HG03457 (cell line): ENCODE results near the gene GALNT14.
"Not testable (repeated sequence)": the region's sequence is repeated elsewhere in the genome, so short reads cannot be mapped to it uniquely, and the experiment has no call there.

Experiments
- ATAC-seq: cut with Tn5 transposase; IDR thresholded peaks from one replicate; pipeline ENCODE4 v1.9.1; 2021; ENCODE audit warnings: moderate number of reproducible peaks; ENCODE audit not compliant: unreplicated experiment

The GALNT14 gene, protein sequence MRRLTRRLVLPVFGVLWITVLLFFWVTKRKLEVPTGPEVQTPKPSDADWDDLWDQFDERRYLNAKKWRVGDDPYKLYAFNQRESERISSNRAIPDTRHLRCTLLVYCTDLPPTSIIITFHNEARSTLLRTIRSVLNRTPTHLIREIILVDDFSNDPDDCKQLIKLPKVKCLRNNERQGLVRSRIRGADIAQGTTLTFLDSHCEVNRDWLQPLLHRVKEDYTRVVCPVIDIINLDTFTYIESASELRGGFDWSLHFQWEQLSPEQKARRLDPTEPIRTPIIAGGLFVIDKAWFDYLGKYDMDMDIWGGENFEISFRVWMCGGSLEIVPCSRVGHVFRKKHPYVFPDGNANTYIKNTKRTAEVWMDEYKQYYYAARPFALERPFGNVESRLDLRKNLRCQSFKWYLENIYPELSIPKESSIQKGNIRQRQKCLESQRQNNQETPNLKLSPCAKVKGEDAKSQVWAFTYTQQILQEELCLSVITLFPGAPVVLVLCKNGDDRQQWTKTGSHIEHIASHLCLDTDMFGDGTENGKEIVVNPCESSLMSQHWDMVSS

DNA sequence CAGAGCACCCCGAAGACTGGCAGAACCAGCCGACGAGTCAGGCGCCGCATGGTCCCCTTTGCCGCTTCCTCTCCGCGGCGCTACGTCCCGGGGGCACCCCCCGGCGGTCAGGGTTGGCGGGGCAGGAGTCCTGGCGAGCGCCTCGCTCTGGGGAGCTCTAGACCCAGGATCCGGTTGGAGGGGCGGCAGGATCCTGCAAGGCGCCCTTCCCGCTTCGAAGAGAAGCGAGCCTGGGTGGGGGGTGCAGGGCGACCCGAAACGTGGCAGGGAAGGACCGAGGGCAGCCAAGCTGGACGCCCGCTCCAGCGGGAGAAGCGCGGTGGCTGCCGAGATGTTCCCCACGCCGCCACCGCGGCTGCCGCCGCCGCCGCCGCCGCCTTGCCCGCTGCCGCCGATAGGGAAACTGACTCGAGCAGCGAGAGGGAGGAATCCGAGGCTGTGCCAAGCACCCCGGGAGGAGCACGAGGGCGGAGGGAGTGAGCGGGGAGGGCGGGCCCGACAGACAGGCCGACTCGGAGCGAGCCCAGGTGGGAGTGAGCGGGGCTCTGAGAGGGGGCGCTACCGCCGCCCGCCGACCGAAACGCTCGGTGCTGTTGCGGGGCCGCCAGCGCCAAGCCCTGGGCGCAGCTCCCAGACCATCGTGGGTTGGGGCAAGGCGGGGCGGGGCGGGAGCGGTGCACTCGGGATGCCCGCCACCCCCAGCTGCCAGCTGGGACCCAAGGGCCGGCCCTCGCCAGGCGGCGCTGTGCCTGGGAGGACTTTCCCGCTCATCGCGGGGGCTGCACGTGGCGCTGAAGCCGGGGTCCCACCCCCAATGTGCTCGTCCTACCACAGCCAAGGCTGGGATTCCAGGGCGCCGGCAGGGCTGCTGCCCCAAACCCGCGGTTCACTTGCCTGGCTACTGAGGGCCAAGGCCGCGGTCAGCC is at the start of gene GALNT14:
Gene GALNT14 (minus strand): TSS at position 404 of the 926 bp plus-strand sequence. CDS start 354 bp downstream, at position 50.
- no peak for ATAC-seq

DNA sequence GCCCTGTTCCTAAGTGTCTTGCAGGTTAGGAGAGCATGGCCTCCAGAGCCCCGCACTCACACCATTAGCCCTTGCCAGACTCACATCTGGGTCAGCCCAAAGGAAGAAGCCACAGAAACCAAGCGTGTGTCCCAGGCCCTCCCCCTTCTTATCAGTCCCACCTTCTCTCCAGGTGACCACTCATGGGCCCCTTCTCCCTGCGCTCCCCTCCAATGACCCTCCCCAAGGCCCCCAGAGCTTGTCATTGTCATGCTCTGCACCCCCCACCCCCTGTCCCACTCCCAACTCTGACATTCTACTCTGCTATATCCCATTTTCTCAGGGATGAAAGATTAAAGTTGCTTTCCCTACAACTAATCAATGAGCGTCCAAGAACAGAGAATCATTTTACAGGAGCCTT is 48.9 kb upstream of the GALNT14 start:
- no peak for ATAC-seq

DNA sequence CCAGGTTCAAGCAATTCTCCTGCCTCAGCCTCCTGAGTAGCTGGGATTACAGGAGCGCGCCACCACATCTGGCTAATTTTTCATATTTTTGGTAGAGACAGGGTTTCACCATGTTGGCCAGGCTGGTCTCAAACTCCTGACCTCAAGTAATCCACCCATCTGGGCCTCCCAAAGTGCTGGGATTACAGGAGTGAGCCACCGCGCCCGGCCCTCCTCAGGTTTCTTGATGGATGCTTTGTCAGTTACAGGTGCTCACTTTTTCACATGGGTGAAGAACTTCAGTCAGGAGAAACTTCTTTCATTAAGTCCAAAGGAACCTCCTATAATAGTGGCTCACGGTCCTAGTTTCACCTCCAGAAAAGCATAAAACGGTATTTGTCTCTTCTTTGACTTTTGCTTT is 45.7 kb upstream of the GALNT14 start:
- ATAC-seq = not testable (repeated sequence)

DNA sequence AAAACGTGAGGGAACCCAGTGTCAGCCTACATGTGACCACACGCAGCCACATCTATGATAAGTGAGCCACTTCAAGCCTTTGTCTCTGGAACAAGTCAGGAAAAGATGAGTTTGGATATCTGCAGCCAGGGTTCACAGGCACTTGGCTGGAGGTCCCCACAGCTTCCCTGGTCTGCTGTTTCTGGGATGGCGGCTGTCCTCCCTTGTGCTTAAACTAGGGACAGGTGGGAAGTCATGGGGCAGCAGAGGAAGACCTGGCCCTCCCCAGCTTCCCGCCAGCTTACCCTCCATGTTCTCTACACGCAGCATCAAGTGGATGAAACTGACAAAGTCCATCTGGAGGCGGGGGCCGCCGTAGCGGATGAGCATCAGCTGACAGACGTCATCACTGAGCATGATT is 38.5 kb upstream of the GALNT14 start:
- ATAC-seq = no peak

DNA sequence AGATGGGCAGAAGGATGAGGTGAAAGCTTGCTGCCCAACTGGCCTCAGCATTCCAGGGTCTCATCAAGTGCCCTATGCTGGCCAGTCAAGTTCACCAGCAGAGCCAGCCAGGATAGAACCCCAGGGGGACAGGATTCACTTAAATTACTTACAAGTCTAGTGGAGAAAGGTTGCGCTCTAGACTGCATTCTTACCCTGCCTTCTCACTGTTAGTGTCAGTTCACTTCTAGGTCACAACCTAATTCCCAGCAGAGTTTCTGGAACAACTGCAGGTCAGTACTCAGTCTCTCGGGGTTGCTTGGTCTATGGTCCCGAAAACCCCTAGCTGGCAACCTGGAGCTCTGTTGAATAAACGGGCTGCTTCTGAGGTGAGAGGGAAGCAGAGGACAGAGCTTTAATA is 32.9 kb upstream of the GALNT14 start:
- ATAC-seq = no peak

DNA sequence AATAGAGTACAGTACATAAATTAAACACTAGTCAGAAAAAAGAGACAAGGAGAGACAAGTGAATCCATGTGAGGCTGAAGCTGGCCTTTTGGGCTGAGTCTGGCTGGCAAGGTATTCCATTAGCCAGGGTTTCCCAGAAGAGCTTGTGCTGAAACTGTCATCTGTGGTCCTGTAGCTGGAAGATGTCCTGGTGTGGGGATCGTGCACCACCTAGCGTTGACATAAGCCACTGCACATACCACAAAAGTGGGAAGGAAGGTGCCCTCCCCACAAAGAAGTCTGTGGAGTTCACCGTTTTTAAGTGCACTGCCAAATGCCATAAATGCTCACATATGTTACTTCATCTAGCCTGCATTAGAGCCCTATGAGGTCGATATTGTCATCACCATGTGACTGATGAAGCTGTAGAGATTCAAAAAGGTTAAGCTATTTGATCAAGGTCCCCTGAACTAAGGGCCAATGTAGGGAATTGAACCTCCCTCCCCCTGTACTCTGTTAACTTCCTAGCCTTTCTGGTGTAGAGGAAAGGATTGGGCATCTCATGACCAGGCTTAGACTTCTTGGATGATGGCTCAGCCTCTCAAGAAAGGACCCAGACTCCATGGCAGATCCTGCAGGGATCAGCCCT is 31.9 kb upstream of the GALNT14 start:
- ATAC-seq = peak; percentile 59

DNA sequence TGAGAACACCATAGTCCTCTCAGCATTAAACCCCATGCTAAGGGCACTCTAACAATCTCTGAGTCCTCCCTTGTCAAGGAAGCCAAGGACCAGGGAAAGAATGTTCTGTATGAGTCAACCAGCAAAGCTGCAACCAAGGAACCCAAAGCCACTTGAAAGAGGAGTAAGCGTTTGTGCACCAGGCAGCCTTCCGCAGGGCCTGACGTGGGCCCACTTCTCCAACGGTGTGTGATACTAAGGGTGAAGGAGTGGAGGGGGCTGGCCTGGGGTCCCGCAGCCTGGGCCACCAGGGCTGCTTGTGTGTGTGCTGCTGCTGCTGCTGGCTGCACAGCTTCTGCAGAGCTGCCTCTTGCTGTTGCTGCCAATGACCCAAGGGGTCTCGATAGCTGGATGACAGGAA is 30.1 kb upstream of the GALNT14 start:
- no peak for ATAC-seq

DNA sequence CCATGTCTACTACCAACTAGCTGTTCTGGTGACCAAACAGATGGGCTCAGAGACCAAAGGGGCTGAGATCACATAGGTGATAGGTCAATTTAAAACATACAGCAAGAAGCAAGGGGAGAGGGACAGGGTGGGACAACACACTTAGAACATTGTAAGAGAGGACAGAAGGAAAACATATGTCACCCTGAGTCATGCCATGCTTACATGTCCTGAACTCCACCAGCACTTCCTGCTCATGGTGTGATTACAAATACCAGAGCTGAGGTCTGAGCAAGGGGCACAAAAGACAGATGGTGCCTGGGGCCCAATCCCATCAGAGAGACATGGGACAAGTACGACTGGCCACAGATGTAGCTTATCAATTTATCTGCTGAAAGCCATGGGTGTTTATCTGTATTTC is 28.7 kb upstream of the GALNT14 start:
- no peak for ATAC-seq

DNA sequence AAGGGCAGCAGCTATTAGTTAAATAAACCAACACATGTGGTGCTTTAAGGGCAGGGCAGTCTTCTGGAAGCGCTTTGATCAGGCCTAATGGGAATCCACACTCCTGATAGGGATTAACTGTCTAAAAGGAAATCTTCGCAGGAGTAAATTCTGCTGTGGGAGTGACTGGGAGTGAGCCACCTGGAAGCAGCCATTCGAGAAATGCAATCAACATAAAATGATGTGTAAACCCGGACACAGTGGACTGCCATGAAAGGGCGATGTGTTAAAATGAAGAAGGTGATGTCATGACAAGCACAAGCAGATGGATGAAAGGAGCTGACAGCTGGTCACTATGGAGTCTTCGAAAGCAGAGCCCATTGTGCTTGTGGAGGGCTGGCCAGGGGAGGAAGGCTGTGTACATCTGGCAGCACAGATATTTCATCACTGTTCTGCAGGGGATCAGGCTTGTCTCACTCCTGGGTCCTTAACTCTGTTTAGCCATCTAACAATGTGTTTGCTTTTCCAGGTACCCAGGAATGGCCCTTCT is 24.8 kb upstream of the GALNT14 start:
- ATAC-seq = no peak

DNA sequence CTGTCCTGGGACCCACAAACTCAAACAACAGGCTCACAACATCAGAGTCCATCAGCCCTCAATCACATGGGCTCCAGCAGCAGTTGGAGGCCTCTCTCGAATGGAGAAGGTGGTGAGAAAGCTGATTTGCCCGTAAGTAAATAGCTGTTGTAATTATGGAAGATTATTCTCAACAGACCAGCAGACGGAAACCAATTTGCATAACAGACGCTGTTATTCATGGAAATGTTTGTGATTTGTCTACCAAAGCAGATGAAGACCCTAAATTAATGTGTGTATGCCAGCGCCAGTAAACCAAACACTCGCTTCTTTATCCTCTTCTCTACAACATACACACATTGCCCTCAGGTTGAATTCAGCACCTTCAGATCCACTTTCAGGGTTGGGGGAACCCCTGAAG is 23.4 kb upstream of the GALNT14 start:
- ATAC-seq = no peak

DNA sequence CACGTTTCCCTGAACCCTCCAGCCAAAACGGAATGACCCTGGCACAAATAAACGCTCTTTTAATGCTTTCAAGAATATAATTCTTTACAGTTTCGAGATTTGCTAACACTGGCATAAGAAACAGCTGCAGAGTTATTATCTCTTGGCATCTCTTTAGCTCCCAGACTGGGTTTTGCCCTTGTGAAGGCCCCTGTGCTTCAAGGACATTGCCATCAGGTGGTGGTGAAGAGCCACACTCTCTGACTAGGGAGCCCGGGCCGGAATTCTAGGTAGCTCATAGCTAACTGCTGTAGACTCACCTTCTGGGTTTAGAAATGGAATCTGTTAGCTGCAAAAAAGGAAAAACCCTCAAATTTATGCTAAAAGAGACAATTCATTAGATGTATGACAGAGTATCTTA is 13.3 kb upstream of the GALNT14 start:
- no peak for ATAC-seq

DNA sequence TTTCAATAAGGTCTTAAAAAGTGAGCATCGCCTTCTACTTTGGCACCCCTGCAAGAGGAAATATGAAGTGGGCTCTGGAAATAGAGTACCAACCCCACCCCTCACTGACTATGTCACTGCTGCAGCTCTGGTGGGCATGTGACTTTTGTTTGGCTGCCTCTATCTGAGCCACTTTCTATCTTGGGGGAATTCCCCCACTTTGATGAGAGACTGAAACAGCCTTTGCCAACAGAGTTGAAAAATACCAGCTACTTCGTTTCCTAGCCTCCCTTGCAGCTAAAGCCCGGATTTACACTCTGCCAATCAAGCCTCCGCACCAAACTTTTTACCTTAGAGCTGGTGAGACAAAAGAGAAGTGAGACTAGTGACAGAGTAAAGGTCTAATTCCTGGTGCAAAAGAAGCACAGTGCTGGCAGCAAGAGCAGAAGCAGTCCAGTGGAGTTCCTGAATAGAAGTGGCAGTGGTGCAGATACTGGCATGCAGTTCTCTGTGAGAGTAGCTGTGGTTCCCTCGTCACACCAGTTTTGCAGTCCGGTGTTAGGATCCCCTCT is 12.0 kb upstream of the GALNT14 start:
- ATAC-seq = no peak

DNA sequence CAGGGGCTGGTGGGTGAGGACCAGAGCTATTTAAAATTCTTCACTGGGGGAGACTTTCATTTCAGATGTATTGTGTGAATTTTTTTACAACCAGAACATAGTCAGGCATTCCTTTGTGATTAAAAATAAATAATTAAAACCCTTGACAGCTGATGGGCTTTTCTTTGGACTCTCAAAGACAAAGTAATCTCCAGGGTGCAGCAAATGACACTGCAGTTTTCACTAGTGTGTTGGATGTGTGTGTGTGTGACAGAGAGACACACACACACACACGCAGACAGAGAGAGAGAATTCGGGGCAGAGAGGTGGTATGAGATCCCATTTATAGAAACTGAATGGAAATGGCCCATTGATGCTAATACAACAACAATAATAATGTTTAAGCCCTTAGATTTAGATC is 10.3 kb upstream of the GALNT14 start:
- ATAC-seq = no peak

DNA sequence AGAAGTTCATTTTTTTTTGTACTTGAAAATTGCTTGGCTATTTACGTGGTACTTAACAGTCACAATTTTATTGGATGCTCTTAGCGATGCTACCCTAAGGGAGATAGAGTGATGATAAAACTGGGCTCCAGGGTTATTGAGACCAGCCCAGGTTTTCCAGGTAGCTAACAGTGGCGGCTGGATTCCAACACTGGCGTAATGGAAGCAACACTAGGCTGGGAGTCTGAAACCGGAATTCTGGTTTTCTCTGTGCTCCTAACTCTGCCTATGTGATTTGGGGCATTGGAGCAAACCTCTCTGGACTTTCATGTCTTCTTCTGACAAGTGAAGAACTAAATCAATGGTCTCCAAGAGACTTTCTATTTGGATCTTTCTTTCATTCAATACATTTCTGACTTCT is 9.4 kb upstream of the GALNT14 start:
- no peak for ATAC-seq

DNA sequence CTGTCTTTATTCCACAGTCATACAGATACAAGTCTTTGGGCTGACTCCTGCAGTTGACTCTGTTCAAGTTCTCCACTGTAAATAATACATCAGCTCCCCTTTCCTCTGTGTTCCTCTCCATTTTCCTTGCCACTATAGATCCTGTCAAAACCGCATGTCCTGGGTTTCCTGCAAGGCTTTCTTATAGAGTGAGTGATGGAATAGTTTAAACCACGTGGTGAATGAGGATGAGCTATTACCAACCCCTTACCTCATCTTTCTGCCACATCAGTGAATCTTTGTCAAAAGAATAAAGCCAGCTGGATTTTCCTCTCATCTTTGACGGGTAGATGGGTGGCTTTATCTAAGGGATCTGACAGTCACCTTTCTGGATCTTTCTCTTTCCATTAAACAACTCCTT is 3.9 kb upstream of the GALNT14 start:
- no peak for ATAC-seq

DNA sequence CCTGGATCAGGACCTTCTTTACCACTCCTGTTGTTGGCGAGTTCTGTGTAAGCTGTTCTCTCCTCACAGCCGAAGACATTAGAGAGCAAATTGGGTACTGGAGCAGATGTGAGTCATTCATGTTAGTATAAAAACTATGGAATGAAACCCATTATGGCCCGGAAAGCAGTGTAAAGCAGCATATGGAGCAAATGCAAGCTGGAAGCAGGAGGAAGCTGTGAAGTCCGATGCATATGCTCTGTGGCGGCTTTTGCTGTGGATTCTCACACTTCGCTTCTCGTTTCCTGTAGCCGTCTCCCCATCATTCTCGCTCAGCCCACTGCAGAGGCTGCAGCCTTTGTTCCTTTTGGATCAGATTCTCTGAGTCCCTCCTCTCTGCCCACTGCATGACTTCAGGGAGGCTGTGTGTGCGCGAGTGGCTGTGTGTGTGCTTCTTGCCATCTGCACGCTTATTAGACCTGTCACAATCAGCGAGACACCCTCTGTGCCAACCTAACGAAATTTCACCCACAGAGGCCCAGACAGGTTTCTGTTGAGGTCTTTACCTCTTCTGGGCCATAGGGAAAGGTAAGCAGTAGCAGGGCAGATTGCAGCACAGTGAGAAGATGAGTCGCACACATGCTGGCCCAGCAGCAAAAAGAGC is 3.3 kb upstream of the GALNT14 start:
- no peak for ATAC-seq

DNA sequence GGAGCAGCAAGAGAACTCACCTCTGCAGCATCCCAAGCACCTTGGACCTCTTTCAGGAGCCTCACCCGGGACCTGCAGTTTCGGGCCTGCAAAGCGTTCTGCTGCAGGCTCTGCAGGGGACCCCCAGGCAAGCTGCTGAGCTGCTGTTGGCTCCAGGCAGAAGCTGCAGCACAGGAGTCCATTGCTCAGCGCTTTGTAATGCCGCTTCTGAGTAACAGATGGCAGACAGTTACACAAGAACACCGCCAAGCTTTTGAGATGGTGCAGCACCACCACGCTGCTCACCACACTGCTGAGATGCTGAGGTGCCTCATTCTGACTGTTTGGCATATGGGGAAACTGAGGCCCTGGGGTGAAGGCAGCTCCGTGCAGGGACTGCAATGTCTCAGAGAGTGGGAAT is 1.9 kb upstream of the GALNT14 start:
- no peak for ATAC-seq

DNA sequence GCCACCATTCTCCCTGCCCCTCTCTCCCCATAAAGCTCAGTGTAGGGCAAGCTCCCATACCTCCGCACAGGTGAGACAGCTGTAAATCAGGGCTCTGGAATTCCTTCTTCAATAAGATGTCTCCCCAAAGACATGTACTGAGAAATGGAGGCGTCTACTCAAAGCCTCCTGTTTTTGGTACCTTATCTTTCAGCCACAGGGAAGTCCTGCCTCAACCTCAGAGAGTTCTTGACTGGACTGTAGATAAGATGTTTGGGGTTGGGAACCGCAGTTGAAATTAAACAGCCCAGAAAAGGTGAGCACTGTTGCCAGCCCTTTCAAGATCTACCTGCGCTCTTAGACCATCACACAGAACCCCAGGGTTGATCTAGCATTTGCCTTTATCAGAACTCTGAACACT is 1.4 kb upstream of the GALNT14 start:
- no peak for ATAC-seq

DNA sequence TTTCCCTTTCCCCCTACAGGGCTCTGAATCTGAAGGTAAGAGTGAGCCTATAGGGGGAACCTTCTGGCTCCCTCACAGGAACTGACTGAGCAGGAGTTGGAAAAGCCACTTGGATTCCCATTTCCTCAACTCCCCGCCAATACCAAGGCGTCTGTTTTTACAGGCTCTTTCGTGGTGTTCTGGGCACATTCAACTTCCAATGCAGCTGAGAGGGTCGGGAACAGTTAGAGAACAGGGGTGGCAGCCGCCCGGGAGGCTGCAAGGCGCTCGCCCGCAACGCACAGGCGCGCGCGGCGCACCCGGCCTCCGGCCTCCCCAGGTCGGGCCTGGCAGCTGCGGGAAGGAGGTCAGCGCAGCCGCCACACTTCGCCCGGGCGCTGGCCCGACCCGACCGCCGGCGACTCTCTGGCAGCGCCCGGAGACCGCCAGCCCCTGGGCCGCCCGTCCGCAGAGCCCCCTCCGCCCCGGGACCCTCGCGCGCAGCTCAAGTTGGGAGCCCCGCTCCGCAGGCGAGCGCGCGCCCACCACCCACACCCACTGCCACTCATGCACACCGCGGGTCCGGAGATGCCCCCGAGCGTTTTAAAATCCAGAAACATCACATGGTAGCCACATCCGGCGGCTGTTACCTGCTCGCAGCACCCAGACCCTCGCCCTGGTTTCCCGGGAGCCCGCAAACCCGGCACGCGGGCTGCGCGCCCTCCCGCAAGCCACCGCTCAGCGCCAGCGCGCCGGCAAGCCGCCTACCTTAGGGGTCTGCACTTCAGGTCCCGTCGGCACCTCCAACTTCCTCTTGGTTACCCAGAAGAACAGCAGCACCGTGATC is 816 bp downstream of the GALNT14 start:
- ATAC-seq = no peak
